Lung (tissue), 12 donors: ENCODE data around the gene TLCD3A. TPM values are rescaled to one million over a fixed set of nuclear protein-coding genes. Genes with fewer than 3 reads are reported as not detected.
"Not testable (repeated sequence)": the region's sequence is repeated elsewhere in the genome, so short reads cannot be mapped to it uniquely, and the experiment has no call there.

Experiments
- ATAC-seq: fragments of 200-7000 bp; cut with Tn5 transposase; one replicate; pipeline ENCODE4 v1.9.1; 2020; ENCODE audit warnings: moderate number of reproducible peaks; ENCODE audit not compliant: insufficient read depth, low FRiP score
- DNase-seq, 3 donors: peaks; one replicate each; pipeline ENCODE4 v3.0.0-alpha.2; 2013 to 2017
- H3K27ac ChIP-seq, 2 donors: one replicate each; pipeline ENCODE4 v1.5.1; 2013; ENCODE audit warnings: mild to moderate bottlenecking in 2 of 2, moderate library complexity in 2 of 2, control low read depth in 1 of 2, inconsistent platforms in 1 of 2, low read depth in 1 of 2, low read length in 1 of 2
- H3K27me3 ChIP-seq, 3 donors: one replicate each; pipeline ENCODE4 v1.5.1; 2013; ENCODE audit warnings: low read length in 2 of 3; ENCODE audit not compliant: control insufficient read depth in 3 of 3, insufficient read depth in 3 of 3
- H3K36me3 ChIP-seq, 4 donors: one replicate each; pipeline ENCODE4 v1.5.1; 2013; ENCODE audit warnings: low read length in 4 of 4, mild to moderate bottlenecking in 1 of 4, moderate library complexity in 1 of 4; ENCODE audit not compliant: control insufficient read depth in 4 of 4, insufficient read depth in 4 of 4
- H3K4me1 ChIP-seq, 5 donors: one replicate each; pipeline ENCODE4 v1.5.1; 2013; ENCODE audit warnings: low read length in 5 of 5, mild to moderate bottlenecking in 2 of 5, moderate library complexity in 1 of 5; ENCODE audit not compliant: control insufficient read depth in 5 of 5, insufficient read depth in 5 of 5
- H3K4me3 ChIP-seq: one replicate; pipeline ENCODE4 v1.5.1; 2013; ENCODE audit warnings: mild to moderate bottlenecking, control low read depth, moderate library complexity
- H3K9ac ChIP-seq, 2 donors: one replicate each; pipeline ENCODE4 v1.5.1; 2013; ENCODE audit warnings: low read length in 2 of 2, control low read depth in 1 of 2; ENCODE audit not compliant: insufficient read depth in 1 of 2
- H3K9me3 ChIP-seq, 4 donors: one replicate each; pipeline ENCODE4 v1.5.1; 2013; ENCODE audit warnings: low read length in 3 of 4, mild to moderate bottlenecking in 1 of 4, moderate library complexity in 1 of 4; ENCODE audit not compliant: control insufficient read depth in 4 of 4, insufficient read depth in 3 of 4
- WGBS, 2 donors: extraction: QIAGEN DNeasy Blood & Tissue Kit; methylation state at CpG; one replicate each; pipeline ENCODE4 v1.1.7; 2013; 5-methylcytosine and 5-hydroxymethylcytosine counted together
- polyA plus RNA-seq, 2 donors: library from polyadenylated mRNA; stranded (reverse); fragments of 200-250 nt; gene quantifications; one replicate each; pipeline ENCODE4 v1.2.1, GENCODE V29; 2013
- total RNA-seq, 2 donors: library from RNA; depleted of rRNA in 1 of 2; stranded (reverse); fragments of >200 nt in 1 of 2; gene quantifications; one replicate each; pipeline ENCODE4 v1.2.1, GENCODE V29; 2014 to 2021
- TF ChIP-seq, protein P1 (sequence below): IDR thresholded peaks from 2 replicates; pipeline ENCODE4 v1.5.1; 2012; ENCODE audit warnings: mild to moderate bottlenecking; ENCODE audit errors: control extremely low read depth, extremely low read depth
- donor health status: control.
- donor health status: control.
- donor health status: Bipolar disorder and iron deficiency.
- donor health status: healthy.
- donor health status: DM: yes; HTN: yes; CAD: no.

TLCD3A gene
- total and polyA plus RNA-seq, 4 donors: 8.4 to 16.2 (median 11.0) TPM

DNA sequence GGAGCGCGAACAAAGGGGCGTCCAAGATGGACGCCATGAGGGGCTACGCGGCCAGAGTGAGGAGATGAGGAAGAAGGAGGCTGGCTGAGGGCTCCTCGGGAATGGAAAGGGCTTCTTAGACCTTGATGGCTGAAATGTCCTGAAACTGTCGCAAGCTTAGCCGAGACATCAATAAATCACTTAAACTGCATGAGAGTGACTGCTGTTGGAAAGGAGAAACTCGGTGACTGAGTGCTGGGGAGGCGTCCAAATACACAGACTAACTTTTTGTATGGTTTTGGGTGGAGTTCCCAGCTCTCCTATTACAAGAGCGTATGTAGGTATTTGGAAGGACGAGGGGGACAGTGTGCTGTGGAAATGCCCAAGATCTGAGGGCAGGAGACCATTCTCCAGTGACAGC lies 21.0 kb downstream of the TLCD3A start:
- peaks cover 0 to 6% (median 2%) of the 10 kb centered on the region in 4 donors for H3K36me3 ChIP-seq
- no peaks in the 10 kb centered on the region for H3K27me3 ChIP-seq
- TF ChIP-seq, protein P1, sequence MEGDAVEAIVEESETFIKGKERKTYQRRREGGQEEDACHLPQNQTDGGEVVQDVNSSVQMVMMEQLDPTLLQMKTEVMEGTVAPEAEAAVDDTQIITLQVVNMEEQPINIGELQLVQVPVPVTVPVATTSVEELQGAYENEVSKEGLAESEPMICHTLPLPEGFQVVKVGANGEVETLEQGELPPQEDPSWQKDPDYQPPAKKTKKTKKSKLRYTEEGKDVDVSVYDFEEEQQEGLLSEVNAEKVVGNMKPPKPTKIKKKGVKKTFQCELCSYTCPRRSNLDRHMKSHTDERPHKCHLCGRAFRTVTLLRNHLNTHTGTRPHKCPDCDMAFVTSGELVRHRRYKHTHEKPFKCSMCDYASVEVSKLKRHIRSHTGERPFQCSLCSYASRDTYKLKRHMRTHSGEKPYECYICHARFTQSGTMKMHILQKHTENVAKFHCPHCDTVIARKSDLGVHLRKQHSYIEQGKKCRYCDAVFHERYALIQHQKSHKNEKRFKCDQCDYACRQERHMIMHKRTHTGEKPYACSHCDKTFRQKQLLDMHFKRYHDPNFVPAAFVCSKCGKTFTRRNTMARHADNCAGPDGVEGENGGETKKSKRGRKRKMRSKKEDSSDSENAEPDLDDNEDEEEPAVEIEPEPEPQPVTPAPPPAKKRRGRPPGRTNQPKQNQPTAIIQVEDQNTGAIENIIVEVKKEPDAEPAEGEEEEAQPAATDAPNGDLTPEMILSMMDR: no peak
- 73 to 84% methylated on average over 13 of the region's 13 CpGs for WGBS, 2 donors
- ATAC-seq: no peak
- H3K9ac ChIP-seq: no peak overlapping the region
- no peak overlapping the region for H3K4me3 ChIP-seq
- DNase-seq: no peak
- H3K4me1 ChIP-seq: peaks cover 6 to 12% (median 8%) of the 10 kb centered on the region in 5 donors
- no peak overlapping the region for H3K27ac ChIP-seq
- H3K9me3 ChIP-seq: no peaks in the 10 kb centered on the region

DNA sequence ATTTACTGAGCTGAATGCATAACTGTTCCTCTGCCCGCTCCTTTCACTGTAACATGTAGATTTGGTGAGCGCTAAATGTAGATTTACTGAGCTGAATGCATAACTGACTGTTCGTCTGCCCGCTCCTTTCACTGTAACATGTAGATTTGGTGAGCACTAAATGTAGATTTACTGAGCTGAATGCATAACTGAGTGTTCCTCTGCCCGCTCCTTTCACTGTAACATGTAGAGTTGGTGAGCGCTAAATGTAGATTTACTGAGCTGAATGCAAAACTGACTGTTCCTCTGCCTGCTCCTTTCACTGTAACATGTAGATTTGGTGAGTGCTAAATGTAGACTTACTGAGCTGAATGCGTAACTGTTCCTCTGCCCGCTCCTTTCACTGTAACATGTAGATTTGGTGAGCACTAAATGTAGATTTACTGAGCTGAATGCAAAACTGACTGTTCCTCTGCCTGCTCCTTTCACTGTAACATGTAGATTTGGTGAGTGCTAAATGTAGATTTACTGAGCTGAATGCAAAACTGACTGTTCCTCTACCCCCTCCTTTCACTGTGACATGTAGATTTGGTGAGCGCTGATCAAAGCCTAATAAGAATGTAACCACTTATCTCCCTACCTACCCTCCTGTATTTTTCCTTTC lies 23.0 kb downstream of the TLCD3A start:
- H3K36me3 ChIP-seq, H3K9me3 ChIP-seq, H3K9ac ChIP-seq, DNase-seq, ATAC-seq, H3K4me3 ChIP-seq, H3K27ac ChIP-seq, H3K27me3 ChIP-seq: not testable (repeated sequence)
- 94 to 95% methylated on average over 9 of the region's 9 CpGs for WGBS, 2 donors
- H3K4me1 ChIP-seq: peaks cover 6 to 11% (median 8%) of the 10 kb centered on the region in 5 donors

DNA sequence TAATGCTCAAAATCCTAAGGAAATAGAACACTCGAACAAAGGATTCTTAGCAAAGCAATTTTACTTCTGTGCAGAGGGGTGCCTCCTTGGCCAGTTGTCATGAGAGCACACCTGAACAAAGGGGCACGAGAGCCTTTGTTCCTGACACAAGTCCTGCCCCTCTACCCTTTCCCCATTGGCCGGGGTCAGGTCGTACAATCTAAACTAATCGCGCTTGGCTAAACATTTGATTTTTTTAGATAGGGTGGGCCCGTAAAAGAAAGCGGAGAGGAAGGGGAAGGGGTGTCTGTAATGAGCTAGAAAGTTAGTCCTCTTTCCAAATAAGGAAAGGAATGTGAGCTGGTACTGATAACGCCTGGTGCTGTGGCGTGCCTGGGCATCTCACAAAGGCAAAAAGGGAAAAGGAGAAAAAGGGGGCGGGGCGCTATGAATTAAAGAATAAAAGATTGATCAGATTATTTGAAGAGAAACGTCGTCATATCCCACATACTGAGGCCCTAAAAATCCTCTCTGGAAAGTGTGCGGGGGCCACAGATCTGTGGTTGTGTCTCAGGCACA lies 23.7 kb downstream of the TLCD3A start:
- WGBS, 2 donors: 49 to 73% methylated on average over 15 of the region's 15 CpGs

DNA sequence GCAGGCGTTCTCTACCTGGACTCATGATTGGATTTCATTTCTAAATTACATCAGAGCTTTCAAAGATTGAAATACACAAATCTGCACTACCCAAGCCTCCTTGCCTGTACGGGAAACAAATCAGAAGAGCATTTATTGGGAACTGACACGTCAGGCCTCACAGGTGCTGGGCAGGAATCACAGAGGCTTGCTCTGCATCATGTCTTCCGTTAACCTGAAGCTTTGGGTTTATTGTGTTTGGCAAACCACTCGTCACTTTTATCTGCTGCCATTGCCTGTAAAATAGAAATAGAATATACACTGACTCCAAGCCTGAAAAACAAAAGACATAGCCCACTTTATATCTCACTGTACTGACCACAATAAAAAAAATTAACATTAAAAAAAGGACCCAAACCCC lies 27.6 kb downstream of the TLCD3A start:
- ATAC-seq (no peak), DNase-seq (no peak)
- WGBS, 2 donors: 95 to 96% methylated on average over 5 of the region's 5 CpGs
- H3K27ac ChIP-seq: no peak overlapping the region
- H3K36me3 ChIP-seq: peaks cover 8 to 29% (median 17%) of the 10 kb centered on the region in 4 donors
- H3K9ac ChIP-seq: no peak overlapping the region
- H3K4me1 ChIP-seq: no peaks in the 10 kb centered on the region
- TF ChIP-seq, protein P1: no peak
- H3K9me3 ChIP-seq: no peaks in the 10 kb centered on the region
- H3K4me3 ChIP-seq: no peak overlapping the region
- no peaks in the 10 kb centered on the region for H3K27me3 ChIP-seq

More for the DNA sequence above, 23.7 kb downstream of the TLCD3A start:
- H3K4me3 ChIP-seq, H3K27ac ChIP-seq, H3K27me3 ChIP-seq, H3K9ac ChIP-seq, ATAC-seq, H3K4me1 ChIP-seq, H3K9me3 ChIP-seq: not testable (repeated sequence)
- H3K36me3 ChIP-seq: peaks cover 0 to 16% (median 12%) of the 10 kb centered on the region in 4 donors
- DNase-seq: peak in 1 of 3 donors; percentile 8
